RWPE1 (cell line): ENCODE measurements around the gene DUSP12.

Experiments
- CTCF ChIA-PET: fragments of 350-600 bp; sonication (Branson Sonifier 250); formaldehyde crosslinking; extraction: SDS; loops from one replicate; lab custom pipeline; 2021; lab: Yijun Ruan, JAX
- POLR2A ChIA-PET: fragments of 400-600 bp; formaldehyde crosslinking; extraction: SDS; loops from one replicate; lab custom pipeline; 2020; ENCODE audit warnings: antibody characterized with exemption; ENCODE audit not compliant: low non-redundant PET; lab: Yijun Ruan, JAX
- DNase-seq: peaks from one replicate; pipeline ENCODE4 v3.0.0; 2012; ENCODE audit warnings: low spot score
- H3K27ac ChIP-seq: fragments of 450-650 bp; 2 replicates; pipeline ENCODE4 v1.5.1; 2017
- TF ChIP-seq, protein P1 (sequence below): fragments of 450-650 bp; conservative IDR thresholded peaks from 2 replicates; pipeline ENCODE4 v1.5.1; 2017; ENCODE audit warnings: low read depth, mild to moderate bottlenecking

DUSP12 gene

DNA sequence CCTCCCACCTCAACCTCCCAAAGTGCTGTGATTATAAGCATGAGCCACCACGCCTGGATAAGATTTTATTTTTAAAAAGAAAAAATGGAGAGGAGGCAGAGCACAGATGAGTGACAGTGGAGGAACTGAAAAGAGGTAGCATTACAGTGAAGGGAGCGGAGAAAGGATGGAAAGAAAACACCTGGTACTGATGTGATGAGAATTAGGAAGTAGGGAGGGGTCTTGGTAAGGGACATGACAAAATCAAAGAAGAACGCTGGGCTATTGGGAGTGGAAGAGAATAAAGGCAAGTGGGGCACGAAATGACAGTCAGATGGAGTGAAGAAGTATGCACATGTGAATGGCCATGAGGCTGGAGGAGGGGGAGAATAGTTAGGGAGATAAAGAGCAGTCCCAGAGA, 40.2 kb upstream of the DUSP12 start:
- TF ChIP-seq, protein P1, sequence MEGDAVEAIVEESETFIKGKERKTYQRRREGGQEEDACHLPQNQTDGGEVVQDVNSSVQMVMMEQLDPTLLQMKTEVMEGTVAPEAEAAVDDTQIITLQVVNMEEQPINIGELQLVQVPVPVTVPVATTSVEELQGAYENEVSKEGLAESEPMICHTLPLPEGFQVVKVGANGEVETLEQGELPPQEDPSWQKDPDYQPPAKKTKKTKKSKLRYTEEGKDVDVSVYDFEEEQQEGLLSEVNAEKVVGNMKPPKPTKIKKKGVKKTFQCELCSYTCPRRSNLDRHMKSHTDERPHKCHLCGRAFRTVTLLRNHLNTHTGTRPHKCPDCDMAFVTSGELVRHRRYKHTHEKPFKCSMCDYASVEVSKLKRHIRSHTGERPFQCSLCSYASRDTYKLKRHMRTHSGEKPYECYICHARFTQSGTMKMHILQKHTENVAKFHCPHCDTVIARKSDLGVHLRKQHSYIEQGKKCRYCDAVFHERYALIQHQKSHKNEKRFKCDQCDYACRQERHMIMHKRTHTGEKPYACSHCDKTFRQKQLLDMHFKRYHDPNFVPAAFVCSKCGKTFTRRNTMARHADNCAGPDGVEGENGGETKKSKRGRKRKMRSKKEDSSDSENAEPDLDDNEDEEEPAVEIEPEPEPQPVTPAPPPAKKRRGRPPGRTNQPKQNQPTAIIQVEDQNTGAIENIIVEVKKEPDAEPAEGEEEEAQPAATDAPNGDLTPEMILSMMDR: no peak
- no peak overlapping the region for H3K27ac ChIP-seq
- CTCF ChIA-PET: no interaction called here
- no peak for DNase-seq
- POLR2A ChIA-PET: no interaction called here

DNA sequence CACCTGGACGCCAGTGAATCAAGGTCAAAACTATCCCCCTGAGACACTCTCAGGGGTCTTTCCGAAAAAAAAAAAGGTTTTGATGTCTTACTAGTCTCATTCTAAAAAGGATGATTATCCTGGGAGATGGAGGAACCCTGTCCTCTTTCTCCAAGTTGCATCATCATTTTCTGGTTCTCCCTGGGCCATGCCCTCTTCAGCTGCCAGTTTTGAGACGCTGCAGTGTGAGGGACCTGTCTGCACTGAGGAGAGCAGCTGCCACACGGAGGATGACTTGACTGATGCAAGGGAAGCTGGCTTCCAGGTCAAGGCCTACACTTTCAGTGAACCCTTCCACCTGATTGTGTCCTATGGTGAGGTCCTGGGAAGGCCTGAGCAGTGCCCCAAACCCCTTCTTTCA, 39.0 kb upstream of the DUSP12 start:
- TF ChIP-seq, protein P1: no peak
- H3K27ac ChIP-seq: no peak overlapping the region
- no peak for DNase-seq
- CTCF ChIA-PET: no interaction called here
- POLR2A ChIA-PET: no interaction called here

DNA sequence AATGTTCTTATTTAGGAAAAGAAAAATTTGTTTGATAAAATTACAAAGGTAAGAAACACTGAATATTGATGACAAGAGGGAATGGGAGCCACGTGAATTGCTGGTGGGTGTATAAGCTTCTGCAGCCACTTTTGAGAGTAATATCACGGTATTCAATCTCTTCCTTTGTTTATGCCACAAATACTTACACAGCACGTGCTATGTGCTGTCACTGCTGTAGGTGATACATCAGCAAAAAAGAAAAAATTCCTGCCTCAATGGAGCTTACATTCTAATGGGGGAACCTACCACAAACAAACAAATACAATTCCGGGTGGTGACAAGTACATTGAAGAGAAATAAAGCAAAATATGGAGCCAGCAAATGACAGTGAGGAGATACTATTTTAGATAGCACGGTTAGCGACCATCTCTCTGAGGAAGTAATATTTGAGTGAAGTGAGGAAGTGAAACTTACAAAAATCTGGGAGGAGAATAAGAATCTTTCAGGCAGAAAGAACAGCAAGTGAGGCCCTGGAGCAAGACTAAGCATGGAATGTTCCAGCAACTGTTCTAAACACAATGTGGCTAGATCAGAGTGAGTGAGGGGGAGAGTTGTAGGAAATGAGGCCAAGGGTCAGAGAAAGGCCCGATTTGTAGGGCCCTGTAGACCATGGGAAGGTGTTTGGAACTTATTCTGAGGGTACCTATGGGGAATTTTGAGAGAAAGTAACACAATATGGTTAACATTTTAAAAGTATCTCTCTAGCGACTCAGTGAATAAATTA, 30.8 kb upstream of the DUSP12 start:
- H3K27ac ChIP-seq: no peak overlapping the region
- ChIA-PET POLR2A (no interaction called here), CTCF (no interaction called here)
- TF ChIP-seq, protein P1: no peak
- DNase-seq: no peak

DNA sequence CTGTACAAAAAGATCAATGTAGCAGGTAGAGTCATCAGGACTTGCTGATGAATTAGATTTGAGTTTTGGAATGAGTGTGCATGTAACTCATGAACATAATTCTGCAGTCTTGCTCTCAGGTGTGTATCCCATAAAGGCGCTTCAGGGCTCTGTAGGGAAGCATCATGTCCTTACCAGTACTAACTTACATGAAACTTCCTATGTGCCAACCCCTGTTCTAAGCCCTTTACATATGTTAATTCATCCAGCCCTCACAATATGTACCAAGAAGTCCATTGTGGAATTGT, 30.3 kb upstream of the DUSP12 start:
- no peak overlapping the region for H3K27ac ChIP-seq
- CTCF ChIA-PET: no interaction called here
- TF ChIP-seq, protein P1: no peak
- no peak for DNase-seq
- POLR2A ChIA-PET: no interaction called here

DNA sequence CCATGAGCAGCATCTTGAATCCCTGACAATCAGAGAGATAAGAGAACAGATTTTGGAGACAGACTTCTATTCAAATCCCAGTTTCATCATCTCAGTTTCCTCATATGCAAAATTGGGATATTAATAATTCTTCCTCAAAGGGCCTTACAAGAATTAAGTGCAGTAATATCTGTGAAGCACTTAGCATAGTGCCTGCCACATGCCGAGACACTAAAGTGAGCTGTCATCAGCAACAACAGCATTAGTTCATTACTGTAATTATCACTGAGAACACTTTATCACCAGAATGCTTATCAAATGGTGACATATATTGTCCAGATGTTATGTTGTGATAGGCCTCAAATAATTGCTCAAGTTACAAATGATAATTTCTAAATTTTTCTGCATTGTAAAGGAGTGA, 29.2 kb upstream of the DUSP12 start:
- POLR2A ChIA-PET: no interaction called here
- CTCF ChIA-PET: no interaction called here

DNA sequence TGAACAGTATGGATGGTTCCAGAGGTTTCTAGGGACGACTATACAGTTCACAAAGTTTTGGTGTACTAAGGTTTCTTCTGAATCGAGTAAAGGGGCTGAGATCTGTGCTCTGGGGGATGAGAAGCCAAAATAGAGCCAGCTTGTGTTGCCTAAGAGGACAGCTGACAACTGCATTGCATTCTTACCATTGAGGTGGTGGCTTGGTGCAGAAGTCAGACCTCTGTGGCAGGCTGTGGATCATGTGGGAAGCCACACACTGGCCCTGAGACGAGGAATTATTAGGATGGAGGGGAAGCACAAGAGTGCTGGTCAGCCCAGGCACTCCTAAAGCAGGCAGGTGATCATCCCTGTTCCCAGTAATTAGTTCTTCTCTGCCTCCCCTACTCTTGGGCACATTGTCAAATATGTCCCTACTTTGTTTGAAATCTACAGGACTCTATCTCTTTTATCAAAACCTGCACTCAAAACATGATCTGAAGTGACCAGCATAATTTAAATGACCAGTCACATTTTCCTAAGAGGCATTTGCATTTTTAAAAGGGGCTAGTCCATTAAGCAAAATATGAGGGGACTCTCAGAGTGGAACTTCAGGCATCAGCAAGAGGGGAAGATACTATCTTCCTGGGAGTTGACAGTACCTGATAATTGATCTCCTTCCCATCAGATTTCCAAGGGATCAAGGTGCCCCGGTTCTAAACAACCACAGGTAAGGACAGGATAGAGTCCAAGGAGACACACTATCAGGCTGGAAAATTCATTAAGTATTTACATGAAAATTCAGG, 28.4 kb upstream of the DUSP12 start, which contains the start of gene FCRLB:
TSS of gene FCRLB (plus strand) at position 589 of the 782 bp plus-strand sequence. CDS start 1,129 bp downstream, outside the sequence.
- ChIA-PET CTCF (no interaction called here), POLR2A (no interaction called here)
- no peak within 1 kb of the TSS; the same call in 1 of the 2 replicates for H3K27ac ChIP-seq
- TF ChIP-seq, protein P1: no peak
- no peak for DNase-seq

More for the DNA sequence above, 29.2 kb upstream of the DUSP12 start:
- TF ChIP-seq, protein P1: no peak
- H3K27ac ChIP-seq: no peak overlapping the region
- DNase-seq: no peak
